Activated CD8-positive, alpha-beta T cell treated with anti-CD3 and anti-CD28 coated beads for 36 hours (primary cell): ENCODE results near the gene PDE4B. TPM values are rescaled to one million over a fixed set of nuclear protein-coding genes. Genes with fewer than 3 reads are reported as not detected.
"Not testable (repeated sequence)": the region's sequence is repeated elsewhere in the genome, so short reads cannot be mapped to it uniquely, and the experiment has no call there.

ENCODE experiments used
- ATAC-seq: fragments of 200-7000 bp; cut with Tn5 transposase; one replicate; pipeline ENCODE4 v1.10.0; 2021; ENCODE audit warnings: mild to moderate bottlenecking, moderate library complexity
- CTCF ChIA-PET: fragments of 350-600 bp; sonication (Branson Sonifier 250); formaldehyde crosslinking; loops from one replicate; lab custom pipeline; 2021; ENCODE audit warnings: antibody characterized with exemption; lab: Charles Lee
- POLR2A ChIA-PET: fragments of 350-600 bp; sonication (Branson Sonifier 250); formaldehyde crosslinking; loops from one replicate; lab custom pipeline; 2021; ENCODE audit warnings: antibody characterized with exemption; lab: Charles Lee
- DNase-seq: peaks from one replicate; pipeline ENCODE4 v3.0.0-alpha.2; 2020
- H3K27ac Mint-ChIP-seq: one replicate; pipeline ENCODE4 v1.8.0; 2021; ENCODE audit warnings: mild to moderate bottlenecking, mixed read lengths
- H3K27me3 Mint-ChIP-seq: one replicate; pipeline ENCODE4 v1.8.0; 2021; ENCODE audit warnings: mixed read lengths
- H3K36me3 Mint-ChIP-seq: one replicate; pipeline ENCODE4 v1.8.0; 2021; ENCODE audit warnings: low read depth, mixed read lengths
- H3K4me1 Mint-ChIP-seq: one replicate; pipeline ENCODE4 v1.8.0; 2021; ENCODE audit warnings: low read depth, mixed read lengths
- H3K4me3 Mint-ChIP-seq: one replicate; pipeline ENCODE4 v1.8.0; 2021; ENCODE audit warnings: mild to moderate bottlenecking, moderate library complexity, mixed read lengths
- H3K9me3 Mint-ChIP-seq: one replicate; pipeline ENCODE4 v1.8.0; 2021; ENCODE audit warnings: mixed read lengths
- intact Hi-C: fragments of 100-400 bp; cut with micrococcal nuclease; formaldehyde crosslinking; loops from one replicate; pipeline ENCODE4 v1.10.0; 2022
- total RNA-seq, 2 experiments: library from RNA; stranded (reverse); gene quantifications; one replicate each; pipeline ENCODE4 v1.2.3, GENCODE V29; 2021
- TF ChIP-seq, protein P1 (sequence below): fragments of 200-600 bp; IDR thresholded peaks from one replicate; pipeline ENCODE4 v1.8.0; 2022; ENCODE audit warnings: antibody characterized with exemption, mild to moderate bottlenecking

Gene PDE4B
- total RNA-seq, 2 experiments from 2014 or later = 32.4 to 33.1 TPM

GRCh38 chr1:66058558-66058957 lies 265.9 kb downstream of the PDE4B start:
- Mint-ChIP-seq H3K36me3 (no peaks in the 10 kb centered on the region), H3K9me3 (peaks cover 2% of the 10 kb centered on the region), H3K27me3 (peaks cover 11% of the 10 kb centered on the region), H3K27ac (no peak overlapping the region), H3K4me3 (no peak overlapping the region), H3K4me1 (no peaks in the 10 kb centered on the region)
- TF ChIP-seq, protein P1, sequence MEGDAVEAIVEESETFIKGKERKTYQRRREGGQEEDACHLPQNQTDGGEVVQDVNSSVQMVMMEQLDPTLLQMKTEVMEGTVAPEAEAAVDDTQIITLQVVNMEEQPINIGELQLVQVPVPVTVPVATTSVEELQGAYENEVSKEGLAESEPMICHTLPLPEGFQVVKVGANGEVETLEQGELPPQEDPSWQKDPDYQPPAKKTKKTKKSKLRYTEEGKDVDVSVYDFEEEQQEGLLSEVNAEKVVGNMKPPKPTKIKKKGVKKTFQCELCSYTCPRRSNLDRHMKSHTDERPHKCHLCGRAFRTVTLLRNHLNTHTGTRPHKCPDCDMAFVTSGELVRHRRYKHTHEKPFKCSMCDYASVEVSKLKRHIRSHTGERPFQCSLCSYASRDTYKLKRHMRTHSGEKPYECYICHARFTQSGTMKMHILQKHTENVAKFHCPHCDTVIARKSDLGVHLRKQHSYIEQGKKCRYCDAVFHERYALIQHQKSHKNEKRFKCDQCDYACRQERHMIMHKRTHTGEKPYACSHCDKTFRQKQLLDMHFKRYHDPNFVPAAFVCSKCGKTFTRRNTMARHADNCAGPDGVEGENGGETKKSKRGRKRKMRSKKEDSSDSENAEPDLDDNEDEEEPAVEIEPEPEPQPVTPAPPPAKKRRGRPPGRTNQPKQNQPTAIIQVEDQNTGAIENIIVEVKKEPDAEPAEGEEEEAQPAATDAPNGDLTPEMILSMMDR = no peak
- ChIA-PET CTCF (interaction anchor here (2.1 kb wide), 1 partner anchor 184 kb away, joined by 7 read pairs; no protein-coding TSS in a partner anchor), POLR2A (no interaction called here)
- intact Hi-C loops = no loop called here
- ATAC-seq (no peak), DNase-seq (no peak)

DNA sequence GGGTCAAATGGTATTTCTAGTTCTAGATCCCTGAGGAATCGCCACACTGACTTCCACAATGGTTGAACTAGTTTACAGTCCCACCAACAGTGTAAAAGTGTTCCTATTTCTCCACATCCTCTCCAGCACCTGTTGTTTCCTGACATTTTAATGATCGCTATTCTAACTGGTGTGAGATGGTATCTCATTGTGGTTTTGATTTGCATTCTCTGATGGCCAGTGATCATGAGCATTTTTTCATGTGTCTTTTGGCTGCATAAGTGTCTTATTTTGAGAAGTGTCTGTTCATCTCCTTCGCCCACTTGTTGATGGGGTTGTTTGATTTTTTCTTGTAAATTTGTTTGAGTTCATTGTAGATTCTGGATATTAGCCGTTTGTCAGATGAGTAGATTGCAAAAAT lies 274.5 kb downstream of the PDE4B start:
- intact Hi-C loops, H3K9me3 Mint-ChIP-seq, ATAC-seq, H3K4me3 Mint-ChIP-seq, H3K27ac Mint-ChIP-seq, CTCF ChIA-PET, DNase-seq, H3K36me3 Mint-ChIP-seq, H3K4me1 Mint-ChIP-seq, POLR2A ChIA-PET: not testable (repeated sequence)
- peaks cover 17% of the 10 kb centered on the region for H3K27me3 Mint-ChIP-seq

- intact Hi-C loops = no loop called here
- H3K27me3 Mint-ChIP-seq = peaks cover 8% of the 10 kb centered on the region
- POLR2A ChIA-PET = no interaction called here
- H3K27ac Mint-ChIP-seq = no peak overlapping the region
- CTCF ChIA-PET = no interaction called here
- H3K4me3 Mint-ChIP-seq = no peak overlapping the region
- TF ChIP-seq, protein P1 = no peak
- no peaks in the 10 kb centered on the region for H3K9me3 Mint-ChIP-seq
- no peaks in the 10 kb centered on the region for H3K4me1 Mint-ChIP-seq
- no peak for DNase-seq
- no peaks in the 10 kb centered on the region for H3K36me3 Mint-ChIP-seq
- no peak for ATAC-seq
Observed at GRCh38 chr1:66069976-66070876, 277.5 kb downstream of the PDE4B start.

DNA sequence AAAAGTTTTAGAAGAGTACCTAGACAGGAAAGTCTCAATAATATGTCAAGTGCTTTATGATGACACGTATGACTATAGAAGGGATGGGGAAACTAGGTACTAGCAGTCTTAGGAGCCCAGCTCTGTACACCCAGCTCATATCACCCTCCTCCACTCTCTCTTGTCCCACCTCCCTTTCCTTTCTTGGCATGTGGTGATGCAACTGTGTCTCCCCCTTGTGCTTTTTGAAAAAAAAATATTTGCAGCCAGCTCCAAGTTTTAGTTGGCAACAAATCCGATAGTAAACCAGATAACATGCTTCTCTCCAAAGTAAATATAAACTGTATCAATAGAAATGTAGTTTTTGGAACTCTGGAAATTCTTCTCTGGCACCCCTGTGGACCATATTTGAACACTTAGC lies 280.7 kb downstream of the PDE4B start:
- Mint-ChIP-seq H3K4me3 (no peak overlapping the region), H3K36me3 (no peaks in the 10 kb centered on the region), H3K27ac (no peak overlapping the region), H3K4me1 (no peaks in the 10 kb centered on the region), H3K9me3 (no peaks in the 10 kb centered on the region), H3K27me3 (peaks cover 9% of the 10 kb centered on the region)
- intact Hi-C loops = no loop called here
- ATAC-seq (no peak), DNase-seq (no peak)
- ChIA-PET CTCF (interaction anchor here (1.1 to 2.5 kb wide), 3 partner anchors 9 to 12 kb away, joined by 3 to 7 read pairs (median 4); no protein-coding TSS in a partner anchor), POLR2A (no interaction called here)
- TF ChIP-seq, protein P1 = no peak

DNA sequence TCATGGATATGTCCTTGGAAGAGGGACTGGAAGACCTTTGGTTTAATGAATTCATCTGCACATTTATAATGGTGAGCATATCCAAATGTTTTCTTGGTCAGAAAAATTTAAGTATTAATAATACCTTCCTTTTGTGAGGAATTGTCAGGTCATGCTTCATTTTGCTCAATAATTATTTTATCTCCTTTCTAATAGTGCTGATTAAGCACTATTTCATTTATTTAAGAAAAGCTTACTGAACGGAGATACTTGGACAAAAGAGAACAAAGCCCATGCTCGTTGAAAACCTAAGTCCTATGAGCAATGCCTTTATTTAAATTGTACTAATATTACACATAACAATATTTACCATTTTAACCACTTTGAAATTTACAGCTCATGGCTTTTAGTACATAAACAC lies 281.5 kb downstream of the PDE4B start:
- ChIA-PET POLR2A (no interaction called here), CTCF (interaction anchor here (1.1 to 2.5 kb wide), 3 partner anchors 10 to 13 kb away, joined by 3 to 7 read pairs (median 4); no protein-coding TSS in a partner anchor)
- ATAC-seq = no peak
- DNase-seq = no peak
- Mint-ChIP-seq H3K9me3 (no peaks in the 10 kb centered on the region), H3K4me1 (no peaks in the 10 kb centered on the region), H3K36me3 (no peaks in the 10 kb centered on the region), H3K4me3 (no peak overlapping the region), H3K27me3 (peaks cover 12% of the 10 kb centered on the region), H3K27ac (no peak overlapping the region)
- intact Hi-C loops = no loop called here
- TF ChIP-seq, protein P1 = no peak
